ENCODE measurements around the gene ANKRD12. TPM values are rescaled to one million over a fixed set of nuclear protein-coding genes. Genes with fewer than 3 reads are reported as not detected.

Gene ANKRD12
- total RNA-seq, 1 experiment from 2014 or later = 43.4 TPM

- H3K4me1 Mint-ChIP-seq = peaks cover 12% of the 10 kb centered on the region
- no peak for TF ChIP-seq FOXJ3 (CRISPR knock-in tag; IDR thresholded peaks at IDR 0.05; ENCODE audit: borderline replicate concordance)
- H3K27ac Mint-ChIP-seq = no peak overlapping the region
- no peaks in the 10 kb centered on the region for H3K36me3 Mint-ChIP-seq
- ChIA-PET POLR2A (interaction anchor here (0.6 kb wide), 1 partner anchor 26 kb away, joined by 5 read pairs; no protein-coding TSS in a partner anchor), CTCF (interaction anchor here (1.2 kb wide), 1 partner anchor 11 kb away, joined by 4 read pairs; no protein-coding TSS in a partner anchor)
- DNase-seq (ENCODE audit: low spot score) = no peak
- no peaks in the 10 kb centered on the region for H3K9me3 Mint-ChIP-seq
- ATAC-seq = no peak
- no peaks in the 10 kb centered on the region for H3K27me3 Mint-ChIP-seq (ENCODE audit: low read depth)
- no peak overlapping the region for H3K4me3 Mint-ChIP-seq
These were observed 13.5 kb downstream of the ANKRD12 start for GRCh38 chr18:9150121-9150520.

- no peaks in the 10 kb centered on the region for H3K27me3 Mint-ChIP-seq (ENCODE audit: low read depth)
These were observed 16.7 kb downstream of the ANKRD12 start for GRCh38 chr18:9153256-9153655.

DNA sequence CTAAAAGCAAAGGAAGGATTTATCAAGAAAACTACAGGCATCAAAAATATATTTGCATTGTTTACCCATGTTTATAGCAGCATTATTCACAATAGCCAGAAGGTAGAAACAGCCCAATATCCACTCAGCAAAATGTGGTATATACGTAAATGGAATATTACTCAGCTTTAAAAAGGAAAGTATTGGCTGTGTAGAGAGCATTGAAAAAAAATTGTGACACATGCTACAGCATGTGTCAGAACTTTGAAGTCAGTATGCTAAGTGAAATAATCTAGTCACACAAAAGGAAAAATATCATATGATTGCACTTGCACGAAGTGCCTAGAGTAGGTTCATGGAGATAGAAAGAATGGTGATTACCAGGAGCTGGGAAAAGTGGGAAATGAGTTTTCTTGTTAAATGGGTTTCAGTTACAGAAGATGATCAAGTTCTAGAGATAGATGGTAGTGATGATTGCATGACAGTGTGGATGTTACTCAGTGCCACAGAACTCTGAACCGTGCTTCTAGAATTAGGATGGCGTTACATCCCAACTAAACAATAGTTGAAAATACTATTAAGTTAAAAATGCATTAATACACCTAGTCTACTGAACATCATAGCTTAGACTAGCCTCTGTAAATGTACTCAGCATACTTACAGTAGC lies 20.1 kb downstream of the ANKRD12 start:
- no peak overlapping the region for H3K27ac Mint-ChIP-seq
- H3K4me3 Mint-ChIP-seq = no peak overlapping the region
- ChIA-PET POLR2A (no interaction called here), CTCF (no interaction called here)
- H3K4me1 Mint-ChIP-seq = no peaks in the 10 kb centered on the region
- no peak for ATAC-seq
- H3K27me3 Mint-ChIP-seq (ENCODE audit: low read depth) = no peaks in the 10 kb centered on the region
- no peak for DNase-seq (ENCODE audit: low spot score)
- peaks cover 4% of the 10 kb centered on the region; the same call in 1 of the 2 replicates for H3K9me3 Mint-ChIP-seq
- no peaks in the 10 kb centered on the region for H3K36me3 Mint-ChIP-seq
- TF ChIP-seq MAX (CRISPR knock-in tag; IDR thresholded peaks at IDR 0.05) = no peak
- TF ChIP-seq, protein P1, sequence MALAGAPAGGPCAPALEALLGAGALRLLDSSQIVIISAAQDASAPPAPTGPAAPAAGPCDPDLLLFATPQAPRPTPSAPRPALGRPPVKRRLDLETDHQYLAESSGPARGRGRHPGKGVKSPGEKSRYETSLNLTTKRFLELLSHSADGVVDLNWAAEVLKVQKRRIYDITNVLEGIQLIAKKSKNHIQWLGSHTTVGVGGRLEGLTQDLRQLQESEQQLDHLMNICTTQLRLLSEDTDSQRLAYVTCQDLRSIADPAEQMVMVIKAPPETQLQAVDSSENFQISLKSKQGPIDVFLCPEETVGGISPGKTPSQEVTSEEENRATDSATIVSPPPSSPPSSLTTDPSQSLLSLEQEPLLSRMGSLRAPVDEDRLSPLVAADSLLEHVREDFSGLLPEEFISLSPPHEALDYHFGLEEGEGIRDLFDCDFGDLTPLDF (CRISPR knock-in tag; IDR thresholded peaks at IDR 0.05) = no peak
- TF ChIP-seq PRRX2 (CRISPR knock-in tag; IDR thresholded peaks at IDR 0.05) = no peak

More at GRCh38 chr18:9153256-9153655, 16.7 kb downstream of the ANKRD12 start:
- Mint-ChIP-seq H3K9me3 (no peaks in the 10 kb centered on the region), H3K36me3 (no peaks in the 10 kb centered on the region), H3K4me3 (no peak overlapping the region), H3K4me1 (peaks cover 6% of the 10 kb centered on the region), H3K27ac (no peak overlapping the region)
- DNase-seq (ENCODE audit: low spot score) (no peak), ATAC-seq (no peak)
- TF ChIP-seq ATF2 (CRISPR knock-in tag; IDR thresholded peaks at IDR 0.05; ENCODE audit: borderline replicate concordance, low read depth) (no peak), RORB (CRISPR knock-in tag; IDR thresholded peaks at IDR 0.05) (no peak), ZNF263 (CRISPR knock-in tag; IDR thresholded peaks at IDR 0.05; ENCODE audit: low read depth) (no peak), MYBL2 (CRISPR knock-in tag; IDR thresholded peaks at IDR 0.05) (no peak), CTCF (IDR thresholded peaks at IDR 0.05) (no peak)
- TF ChIP-seq, protein P2, sequence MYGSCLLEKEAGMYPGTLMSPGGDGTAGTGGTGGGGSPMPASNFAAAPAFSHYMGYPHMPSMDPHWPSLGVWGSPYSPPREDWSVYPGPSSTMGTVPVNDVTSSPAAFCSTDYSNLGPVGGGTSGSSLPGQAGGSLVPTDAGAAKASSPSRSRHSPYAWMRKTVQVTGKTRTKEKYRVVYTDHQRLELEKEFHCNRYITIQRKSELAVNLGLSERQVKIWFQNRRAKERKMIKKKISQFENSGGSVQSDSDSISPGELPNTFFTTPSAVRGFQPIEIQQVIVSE (CRISPR knock-in tag; IDR thresholded peaks at IDR 0.05; ENCODE audit: borderline replicate concordance) = no peak
- TF ChIP-seq, protein P3, sequence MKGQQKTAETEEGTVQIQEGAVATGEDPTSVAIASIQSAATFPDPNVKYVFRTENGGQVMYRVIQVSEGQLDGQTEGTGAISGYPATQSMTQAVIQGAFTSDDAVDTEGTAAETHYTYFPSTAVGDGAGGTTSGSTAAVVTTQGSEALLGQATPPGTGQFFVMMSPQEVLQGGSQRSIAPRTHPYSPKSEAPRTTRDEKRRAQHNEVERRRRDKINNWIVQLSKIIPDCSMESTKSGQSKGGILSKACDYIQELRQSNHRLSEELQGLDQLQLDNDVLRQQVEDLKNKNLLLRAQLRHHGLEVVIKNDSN (CRISPR knock-in tag; IDR thresholded peaks at IDR 0.05) = no peak
- ChIA-PET POLR2A (no interaction called here), CTCF (no interaction called here)

GRCh38 chr18:9157806-9158205 lies 21.2 kb downstream of the ANKRD12 start:
- CTCF ChIA-PET = no interaction called here
- peaks cover 8% of the 10 kb centered on the region for H3K36me3 Mint-ChIP-seq
- H3K4me3 Mint-ChIP-seq = no peak overlapping the region
- DNase-seq (ENCODE audit: low spot score) (no peak), ATAC-seq (no peak)
- TF ChIP-seq KAT7 (CRISPR knock-in tag; IDR thresholded peaks at IDR 0.05; ENCODE audit: borderline replicate concordance) (no peak), ESRRA (CRISPR knock-in tag; IDR thresholded peaks at IDR 0.05; ENCODE audit: borderline replicate concordance) (no peak), E2F5 (CRISPR knock-in tag; IDR thresholded peaks at IDR 0.05) (no peak)
- TF ChIP-seq, protein P1 (CRISPR knock-in tag; IDR thresholded peaks at IDR 0.05) = no peak
- TF ChIP-seq, protein P4, sequence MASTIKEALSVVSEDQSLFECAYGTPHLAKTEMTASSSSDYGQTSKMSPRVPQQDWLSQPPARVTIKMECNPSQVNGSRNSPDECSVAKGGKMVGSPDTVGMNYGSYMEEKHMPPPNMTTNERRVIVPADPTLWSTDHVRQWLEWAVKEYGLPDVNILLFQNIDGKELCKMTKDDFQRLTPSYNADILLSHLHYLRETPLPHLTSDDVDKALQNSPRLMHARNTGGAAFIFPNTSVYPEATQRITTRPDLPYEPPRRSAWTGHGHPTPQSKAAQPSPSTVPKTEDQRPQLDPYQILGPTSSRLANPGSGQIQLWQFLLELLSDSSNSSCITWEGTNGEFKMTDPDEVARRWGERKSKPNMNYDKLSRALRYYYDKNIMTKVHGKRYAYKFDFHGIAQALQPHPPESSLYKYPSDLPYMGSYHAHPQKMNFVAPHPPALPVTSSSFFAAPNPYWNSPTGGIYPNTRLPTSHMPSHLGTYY (CRISPR knock-in tag; IDR thresholded peaks at IDR 0.05) = no peak
- TF ChIP-seq, protein P2 (CRISPR knock-in tag; IDR thresholded peaks at IDR 0.05; ENCODE audit: borderline replicate concordance) = no peak
- no peaks in the 10 kb centered on the region for H3K4me1 Mint-ChIP-seq
- H3K9me3 Mint-ChIP-seq = peaks cover 11% of the 10 kb centered on the region
- H3K27ac Mint-ChIP-seq = no peak overlapping the region
- POLR2A ChIA-PET = no interaction called here
- H3K27me3 Mint-ChIP-seq (ENCODE audit: low read depth) = peaks cover 2% of the 10 kb centered on the region; the same call in 1 of the 2 replicates
